Endometrium (tissue), 2 donors: ENCODE results near the gene IFNLR1.

Experiments used
- FAIRE-seq: peaks from 2 replicates; lab custom pipeline; 2012; peaks lifted over from hg19 to GRCh38; lab: Jason Lieb, UNC
- donor health status: control.
- donor health status: control.

Gene IFNLR1

DNA sequence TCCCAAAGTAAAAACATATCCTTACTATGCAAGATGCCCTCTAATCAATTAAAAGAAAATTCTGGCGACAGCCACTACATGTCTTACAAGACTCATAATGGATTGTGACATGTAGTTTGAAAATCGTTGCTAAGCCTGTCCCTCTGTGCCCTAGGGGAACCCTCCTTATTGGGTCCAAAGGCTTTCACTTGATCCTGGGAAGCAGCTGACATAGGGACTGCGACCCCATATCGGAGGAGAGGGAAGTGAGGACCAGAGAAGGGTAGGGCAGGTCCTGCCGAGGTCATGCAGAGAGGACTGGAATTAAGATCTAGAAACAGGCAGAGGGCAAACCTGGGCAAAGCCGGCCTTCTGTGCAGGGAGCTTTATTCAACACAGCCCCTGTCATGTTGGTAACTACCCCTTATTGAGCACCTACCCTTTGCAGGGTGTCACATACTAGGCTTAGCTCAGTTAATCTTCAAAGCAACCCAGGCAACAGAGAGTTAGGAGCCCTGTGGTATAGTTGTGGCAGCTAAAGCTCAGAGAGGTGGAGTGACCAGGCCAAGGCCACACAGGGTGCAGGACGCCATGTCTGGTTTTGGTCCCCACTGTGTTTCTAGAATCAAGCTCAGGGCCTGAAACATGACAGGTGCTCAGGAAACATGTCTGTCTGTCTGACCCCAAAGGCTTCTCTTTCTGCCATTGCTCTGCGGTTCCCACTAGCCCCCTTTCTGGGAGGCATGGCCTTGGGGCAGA is 18.4 kb upstream of the IFNLR1 start:
- no peak for FAIRE-seq

DNA sequence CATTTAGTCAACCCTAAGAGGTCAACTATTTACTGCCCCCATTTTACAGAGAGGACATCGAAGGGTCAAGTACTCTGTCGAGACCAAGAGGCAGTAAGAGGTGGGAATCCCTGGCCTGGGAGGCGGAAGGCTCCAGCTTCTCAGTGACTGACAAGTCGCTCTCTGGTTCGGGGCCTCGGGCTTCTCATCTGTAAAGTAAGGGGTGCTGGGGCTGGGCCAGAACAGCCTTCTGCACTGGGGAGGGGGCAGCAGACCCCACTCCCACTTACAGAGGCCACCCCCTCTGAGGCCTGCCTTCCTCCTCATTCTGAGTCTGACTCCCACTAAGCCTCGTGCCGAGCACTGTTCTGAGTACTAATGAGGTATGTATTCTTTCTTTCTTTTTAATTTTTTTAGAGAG is 17.0 kb upstream of the IFNLR1 start:
- no peak for FAIRE-seq

DNA sequence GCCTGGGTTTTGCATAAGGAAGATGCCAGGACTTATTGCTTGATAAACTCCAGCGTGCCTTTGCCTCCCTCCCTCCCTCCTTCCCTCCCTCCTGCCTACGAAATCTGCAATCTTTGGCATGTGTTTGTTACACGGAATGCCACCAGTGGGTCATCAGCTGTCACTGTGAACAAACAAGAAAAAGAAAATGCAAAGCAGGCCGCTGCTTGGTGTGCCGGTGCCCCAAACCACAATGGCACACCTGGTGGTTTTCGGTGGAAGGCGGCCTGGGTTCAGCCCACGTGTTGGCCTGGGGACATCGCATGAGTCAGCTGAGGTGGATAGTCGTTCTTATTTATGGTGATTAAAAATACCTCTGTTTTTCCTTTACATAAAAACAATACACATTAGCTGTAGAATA is 16.3 kb upstream of the IFNLR1 start:
- no peak for FAIRE-seq

DNA sequence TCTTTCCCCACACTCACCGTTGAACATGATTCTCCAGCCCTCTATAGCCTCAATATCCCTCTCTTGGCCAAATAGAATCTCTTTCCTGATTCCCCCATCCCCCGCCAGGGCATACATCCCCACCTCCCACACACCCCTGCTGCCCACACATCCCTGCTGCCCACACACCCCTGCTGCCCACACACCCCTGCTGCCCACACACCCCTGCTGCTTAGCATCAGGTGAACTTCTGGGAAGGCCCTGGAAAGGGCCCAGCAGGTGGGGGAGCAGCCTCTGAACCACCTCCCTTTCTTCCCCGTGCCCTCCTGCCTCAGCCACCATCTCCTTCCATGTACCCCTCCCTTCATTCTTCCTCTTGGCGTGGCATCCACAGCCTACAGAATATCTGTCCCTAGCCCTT is 15.9 kb upstream of the IFNLR1 start:
- no peak for FAIRE-seq

DNA sequence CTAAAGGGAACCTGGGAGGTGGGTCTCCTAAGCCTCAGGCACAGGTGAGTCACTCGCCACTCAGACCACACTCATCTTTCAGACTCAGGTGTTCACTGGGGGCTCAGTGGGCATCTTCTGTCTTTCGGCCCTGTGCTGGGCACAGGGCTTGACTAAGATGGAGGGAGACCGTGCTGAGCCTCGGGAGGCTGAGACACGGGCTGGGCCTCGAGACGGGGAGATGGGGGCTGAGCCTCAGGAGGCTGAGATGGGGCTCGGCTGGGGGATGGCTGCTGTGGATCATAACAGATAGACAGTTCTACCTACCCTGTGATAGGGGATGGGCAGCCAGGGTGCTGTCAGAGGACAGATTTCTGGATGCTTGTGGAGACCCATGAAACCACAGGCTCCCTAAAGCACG is 15.5 kb upstream of the IFNLR1 start:
- FAIRE-seq = no peak

DNA sequence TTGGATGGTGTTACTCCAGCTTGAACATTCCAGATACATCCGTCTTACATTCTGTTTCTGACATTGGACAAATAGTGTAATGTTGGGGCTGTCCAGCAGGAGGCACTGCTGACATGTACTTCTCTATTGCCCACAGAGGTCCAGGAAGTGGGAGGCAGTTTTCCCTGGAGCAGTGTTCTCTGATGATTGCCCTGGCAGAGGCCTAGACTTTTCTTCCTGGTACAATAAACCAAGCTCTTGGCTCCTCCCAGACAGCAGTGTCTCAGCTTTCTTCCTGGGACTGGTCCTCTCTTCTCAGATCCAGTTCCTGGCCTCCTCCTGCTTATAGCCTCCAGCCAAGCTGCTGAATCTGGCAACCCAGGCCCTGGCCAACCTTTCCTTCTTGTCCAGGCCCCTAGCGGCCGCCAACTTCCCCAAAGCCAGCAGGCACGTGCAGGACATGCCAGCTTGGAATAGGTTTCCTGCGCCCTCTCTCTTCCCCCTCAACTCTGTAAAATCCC is 14.9 kb upstream of the IFNLR1 start:
- no peak for FAIRE-seq

DNA sequence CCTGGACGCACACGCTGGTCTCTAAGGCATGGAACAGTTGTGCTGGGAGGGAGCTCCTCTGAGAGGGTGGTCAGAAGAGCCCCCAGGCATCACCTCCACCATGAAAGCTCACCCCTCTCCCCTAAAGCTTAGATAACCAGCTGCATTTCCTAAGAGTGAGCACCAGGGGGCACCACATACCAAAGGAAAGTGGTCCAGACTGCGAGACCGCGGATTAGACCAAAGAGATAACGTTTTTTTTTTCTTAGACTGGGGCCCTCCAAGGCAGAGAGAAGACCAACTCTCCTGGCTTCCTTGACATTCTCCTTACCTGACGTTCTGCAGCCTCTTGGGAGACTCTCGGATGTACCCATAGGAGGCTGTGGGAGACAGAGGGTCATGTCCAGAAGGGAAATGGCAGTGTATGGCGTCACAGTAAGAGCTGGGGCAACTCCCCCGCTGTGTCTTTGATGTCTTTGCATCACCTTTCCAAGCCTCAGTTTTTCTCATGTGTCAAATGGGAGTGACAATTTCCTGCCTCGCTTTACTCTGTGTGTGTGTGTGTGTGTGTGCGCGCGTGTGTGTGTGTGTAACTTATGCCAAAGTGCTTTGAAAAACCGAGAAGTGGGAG is 12.3 kb upstream of the IFNLR1 start:
- FAIRE-seq = no peak

DNA sequence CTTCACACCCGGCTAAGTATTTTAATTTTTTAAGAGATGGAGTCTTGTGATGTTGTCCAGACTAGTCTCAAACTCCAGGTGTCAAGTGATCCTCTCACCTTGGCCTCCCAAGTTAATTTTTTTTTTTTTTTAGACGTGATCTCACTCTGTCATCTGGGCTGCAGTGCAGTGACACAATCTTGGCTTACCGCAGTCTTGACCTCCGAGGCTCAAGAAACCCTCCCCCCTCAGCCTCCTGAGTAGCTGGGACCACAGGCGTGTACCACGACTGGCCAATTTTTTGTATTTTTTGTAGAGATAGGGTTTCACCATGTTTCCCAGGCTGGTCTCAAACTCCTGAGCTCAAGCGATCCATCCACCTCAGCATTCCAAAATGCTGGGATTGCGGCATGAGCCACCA is 11.7 kb upstream of the IFNLR1 start:
- FAIRE-seq = no peak

DNA sequence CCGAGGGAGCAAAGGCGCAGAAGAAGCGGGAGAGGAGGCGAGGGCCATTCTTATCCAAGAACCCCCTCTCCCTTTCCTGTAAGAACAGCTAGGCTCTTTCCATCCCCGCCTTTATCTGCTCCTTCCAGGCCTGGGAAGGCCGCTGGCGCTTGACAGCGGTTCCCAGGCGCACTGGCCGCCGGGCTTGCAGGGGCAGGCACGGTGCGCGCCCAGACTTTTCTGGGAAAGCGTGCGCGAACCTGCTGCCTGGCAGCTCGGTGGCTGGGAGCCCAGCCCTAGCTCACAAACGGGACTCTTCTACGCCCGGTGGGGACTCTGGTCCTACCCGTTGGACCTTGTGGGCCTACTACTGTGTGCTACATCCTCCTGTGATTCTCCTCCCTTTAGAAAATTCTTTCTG is 8.8 kb upstream of the IFNLR1 start:
- FAIRE-seq = no peak

DNA sequence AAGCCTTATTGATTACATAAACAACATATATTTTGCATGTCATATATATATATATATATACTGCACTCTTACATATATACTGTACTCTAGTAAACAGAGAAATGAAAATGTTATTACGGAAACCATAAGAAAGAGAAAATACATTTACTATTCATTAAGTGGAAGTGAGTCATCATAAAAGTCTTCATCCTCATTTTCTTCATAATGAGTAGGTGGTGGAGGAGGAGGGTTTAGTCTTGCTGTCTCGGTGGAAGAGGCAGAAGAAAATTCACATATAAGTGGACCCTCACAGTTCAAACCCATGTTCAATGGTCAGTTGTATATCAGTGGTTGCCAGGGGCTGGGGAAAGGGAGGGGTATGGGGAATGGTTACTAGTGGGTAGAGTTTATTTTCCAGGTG is 8.0 kb upstream of the IFNLR1 start:
- no peak for FAIRE-seq

DNA sequence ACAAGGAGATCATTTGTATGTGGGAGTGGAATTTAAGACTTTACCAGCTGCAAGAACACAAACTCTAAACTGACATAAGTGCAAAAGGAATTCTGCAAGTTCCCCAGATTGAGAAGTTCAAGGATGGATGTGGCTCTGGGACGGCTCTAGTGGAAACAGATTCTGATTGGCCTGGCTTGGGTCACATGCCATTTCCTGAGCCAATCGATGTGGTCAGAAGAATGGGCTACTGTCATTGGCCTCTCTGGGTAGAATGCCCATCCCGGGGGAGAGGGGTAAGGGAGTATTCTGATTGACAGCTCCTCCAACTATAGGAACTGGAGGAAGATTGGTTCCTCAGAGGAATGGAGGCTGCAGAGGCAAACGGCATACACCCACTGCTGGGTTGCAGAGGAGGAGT is 6.0 kb upstream of the IFNLR1 start:
- no peak for FAIRE-seq

DNA sequence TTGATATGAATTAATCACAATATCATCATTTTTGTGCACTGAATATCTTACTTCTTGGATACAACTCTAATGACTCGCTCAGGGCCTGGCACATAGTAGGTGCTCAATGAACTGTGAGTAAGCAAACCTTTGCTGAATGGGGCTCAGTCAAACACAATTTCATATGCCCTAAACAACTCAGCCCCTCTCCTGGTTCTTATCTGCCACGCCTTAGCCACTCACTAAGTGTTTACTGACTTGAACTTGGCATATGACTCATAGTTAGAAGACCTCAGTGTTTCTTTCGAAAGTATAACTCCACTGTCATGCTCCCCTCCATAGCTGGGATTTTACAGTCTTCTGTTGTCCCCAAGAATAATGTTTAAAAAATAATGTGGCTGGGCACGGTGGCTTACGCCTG is 4.8 kb upstream of the IFNLR1 start:
- no peak for FAIRE-seq

DNA sequence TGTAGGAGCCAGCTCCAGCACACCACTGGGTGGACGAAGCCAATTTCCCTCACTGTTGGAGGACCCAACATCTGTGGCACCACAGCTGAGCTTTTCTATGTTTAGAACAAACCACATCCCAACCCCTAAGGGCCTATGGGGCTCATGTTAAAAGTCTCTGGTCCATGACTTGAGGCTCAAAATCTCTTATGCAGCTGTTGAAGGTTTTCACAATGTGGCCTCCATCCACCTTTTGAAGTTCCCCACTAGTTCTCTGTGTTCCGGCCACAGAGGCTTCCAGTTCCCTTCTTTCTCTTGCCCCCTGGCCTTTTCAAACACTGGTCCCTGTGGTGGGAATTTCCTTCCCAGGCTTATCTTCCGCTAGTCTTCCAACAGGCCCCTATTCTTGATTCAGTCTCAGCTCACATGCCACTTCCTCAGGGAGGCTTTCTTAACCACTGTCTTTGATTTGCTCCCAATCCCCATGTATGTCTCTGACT is 3.9 kb upstream of the IFNLR1 start:
- no peak for FAIRE-seq

DNA sequence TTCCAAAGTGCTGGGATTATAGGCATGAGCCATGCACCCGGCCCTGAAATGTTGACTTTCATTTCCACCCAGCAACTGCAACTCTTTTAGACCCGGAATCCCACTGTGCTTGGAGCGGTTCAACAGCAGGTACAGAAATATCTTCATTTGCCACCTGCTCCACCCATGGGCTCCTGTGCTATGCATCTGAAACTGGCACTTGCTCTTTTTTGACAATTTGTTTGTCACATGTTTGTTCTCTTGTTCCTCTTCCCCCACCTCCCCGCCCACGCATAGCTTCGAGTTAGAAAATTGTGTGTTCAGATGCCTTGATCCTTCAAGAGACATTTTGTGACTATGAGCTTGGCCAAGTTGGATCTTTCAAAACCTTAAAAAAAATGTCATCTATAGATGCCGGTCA is 2.4 kb upstream of the IFNLR1 start:
- no peak for FAIRE-seq

DNA sequence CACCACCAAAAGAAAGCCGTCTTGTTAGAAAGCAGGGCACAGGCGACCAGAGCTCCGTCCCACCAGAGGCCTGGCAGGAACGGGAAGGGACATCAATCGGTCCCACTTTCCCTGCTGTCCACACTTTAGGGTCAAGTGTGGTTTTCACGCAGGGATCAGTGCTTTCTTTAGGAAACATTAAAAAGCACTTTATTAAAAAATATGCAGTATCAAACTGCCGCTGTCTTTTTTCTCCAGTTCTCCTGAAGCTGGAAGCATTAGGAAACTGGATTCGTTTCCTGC is 437 bp downstream of the IFNLR1 start:
- FAIRE-seq = no peak

DNA sequence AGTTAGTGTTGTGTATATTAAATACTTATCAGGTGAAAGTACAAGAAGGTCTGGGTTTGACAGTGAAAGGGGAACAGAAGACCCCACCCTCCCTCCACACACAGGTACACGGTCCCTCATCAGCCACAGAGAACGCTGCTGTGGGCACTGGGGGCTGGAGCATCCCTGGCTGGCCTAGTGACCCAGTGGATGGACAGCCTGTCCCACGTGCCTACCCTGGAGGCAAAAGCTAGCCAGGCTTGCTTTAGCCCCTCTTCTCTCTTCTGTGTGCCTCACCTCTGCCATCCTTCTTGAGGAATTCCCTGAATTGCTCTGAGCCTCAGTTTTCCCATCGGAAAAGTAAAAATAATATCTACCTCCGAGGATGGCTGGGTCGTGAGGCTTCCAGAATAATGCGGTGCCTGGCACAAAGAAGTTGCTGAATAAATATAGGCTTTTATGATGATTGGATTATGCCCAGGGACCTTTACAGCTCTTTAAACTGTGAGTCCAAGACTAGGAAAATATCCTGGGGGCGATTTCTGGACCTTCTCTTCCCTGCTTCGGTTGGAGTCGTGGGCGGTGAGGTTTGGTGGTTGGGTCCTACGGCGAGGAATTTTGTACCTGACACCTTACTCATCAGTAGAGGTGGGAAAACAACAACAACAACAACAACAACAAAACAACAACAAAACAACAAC is 918 bp downstream of the IFNLR1 start:
- FAIRE-seq = no peak

DNA sequence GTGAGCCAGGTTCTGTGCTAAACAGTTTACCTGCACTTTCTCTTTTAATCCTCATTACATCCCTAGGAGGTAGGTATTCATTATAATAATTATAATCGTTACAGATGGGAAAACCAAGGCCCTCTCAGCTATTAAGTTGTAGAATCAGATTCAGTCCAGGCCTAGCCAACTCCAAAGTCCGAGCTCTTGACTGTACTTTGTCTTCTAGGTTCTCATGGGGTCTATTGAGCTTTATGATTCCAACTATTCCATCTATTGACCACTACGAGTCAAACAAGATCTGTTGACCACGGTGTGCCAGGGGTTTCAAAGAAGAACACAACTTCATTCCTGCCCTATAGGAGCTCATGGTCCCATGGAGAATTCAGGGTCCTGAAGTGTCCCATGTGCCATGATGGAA is 2.0 kb downstream of the IFNLR1 start:
- FAIRE-seq = no peak

DNA sequence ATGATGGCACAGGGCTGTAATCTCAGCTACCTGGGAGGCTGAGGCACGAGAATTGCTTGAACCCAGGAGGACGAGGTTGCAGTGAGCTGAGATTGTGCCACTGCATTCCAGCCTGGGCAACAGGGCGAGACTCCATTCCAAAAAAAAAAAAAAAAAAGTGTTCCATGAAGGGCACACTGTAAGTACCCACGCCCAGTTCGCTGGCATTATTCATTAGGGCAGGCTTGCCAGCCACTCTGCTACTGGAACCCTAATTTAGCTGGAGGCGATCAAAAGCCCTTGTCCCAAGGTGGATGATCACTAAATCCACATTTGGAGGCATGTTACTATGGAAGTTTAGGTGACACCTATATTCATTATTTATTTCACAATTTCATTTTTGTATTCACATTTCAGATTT is 5.0 kb downstream of the IFNLR1 start:
- FAIRE-seq = no peak

DNA sequence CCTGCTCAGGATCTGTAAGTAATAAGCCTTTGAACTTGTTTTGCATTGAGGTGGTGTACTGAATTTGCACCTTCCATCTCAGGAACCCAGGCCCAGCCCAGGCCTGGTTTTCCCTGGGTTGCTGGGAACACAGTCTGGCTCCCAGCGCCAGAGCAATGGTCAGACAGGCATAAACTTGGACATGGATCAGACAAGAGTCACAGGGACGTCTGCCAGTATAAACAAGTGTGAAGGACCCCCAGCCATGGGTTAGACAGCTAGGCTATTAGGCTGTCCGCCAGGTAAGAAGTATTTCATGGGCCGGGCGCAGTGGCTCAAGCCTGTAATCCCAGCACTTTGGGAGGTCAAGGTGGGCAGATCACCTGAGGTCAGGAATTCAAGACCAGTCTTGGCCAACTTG is 5.5 kb downstream of the IFNLR1 start:
- no peak for FAIRE-seq

DNA sequence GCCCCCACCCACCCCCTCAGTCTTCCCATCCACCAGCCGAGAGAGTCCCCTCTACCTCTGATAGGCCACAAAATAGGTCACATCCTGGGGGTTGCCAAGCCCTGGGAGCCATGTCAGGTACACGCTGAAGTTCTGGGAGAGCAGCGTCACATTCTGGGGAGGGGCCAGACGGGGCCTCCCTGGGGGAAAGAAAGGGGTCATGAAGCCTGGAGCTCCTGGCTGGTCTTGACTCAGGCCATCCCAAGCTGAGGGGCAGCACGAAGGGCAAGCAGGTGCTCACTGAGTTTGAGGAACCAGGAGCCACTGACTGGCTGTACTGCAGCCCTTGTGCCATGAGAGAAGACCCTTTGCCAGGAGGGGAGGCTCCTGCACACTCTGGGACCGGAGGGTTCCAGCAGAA is 6.4 kb downstream of the IFNLR1 start:
- no peak for FAIRE-seq

DNA sequence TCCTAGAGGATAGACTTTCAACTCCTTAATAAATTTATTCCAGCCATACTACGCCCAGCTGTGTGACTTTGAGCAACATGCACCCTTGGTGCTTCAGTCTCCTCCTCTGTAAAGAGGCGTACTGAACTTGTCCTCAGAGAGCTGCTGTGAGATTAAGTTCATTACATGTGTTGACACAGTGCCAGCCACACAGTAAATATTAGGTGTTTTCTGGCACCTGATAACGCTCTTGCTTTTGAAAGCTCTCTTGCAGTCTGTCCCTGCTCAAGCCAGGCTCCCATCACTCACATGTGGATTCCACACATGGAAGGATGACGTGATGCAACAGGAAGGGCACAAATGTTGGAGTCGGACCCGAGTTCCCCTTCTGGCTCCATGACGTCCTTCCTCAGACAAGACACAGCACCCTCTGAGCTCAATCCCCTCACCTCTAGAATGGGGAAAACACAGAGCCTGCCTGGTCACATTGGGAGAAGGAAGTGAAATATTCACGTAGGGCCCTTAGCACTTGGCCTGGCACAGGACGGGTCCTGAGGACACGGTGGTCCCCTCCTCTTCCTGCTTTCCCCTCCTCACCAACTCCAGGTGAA is 7.7 kb downstream of the IFNLR1 start:
- FAIRE-seq = no peak

DNA sequence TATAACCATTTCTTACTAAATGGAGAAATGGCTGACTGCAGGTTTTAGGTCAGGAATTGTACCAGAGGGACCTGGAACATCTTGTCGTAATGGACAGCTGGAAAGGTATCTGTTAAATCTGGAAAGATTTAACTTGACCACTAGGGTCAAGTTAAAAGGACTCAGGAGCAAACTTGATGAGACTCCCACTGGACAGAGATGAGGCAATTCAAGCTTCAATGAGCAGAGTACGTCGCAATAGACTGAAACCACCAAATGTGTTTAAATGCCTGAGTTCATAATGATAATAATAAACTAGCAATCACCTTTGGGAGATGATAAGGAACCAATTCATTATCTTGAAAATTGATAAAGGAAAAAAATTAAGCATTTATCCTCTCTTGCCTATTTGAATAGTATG is 8.7 kb downstream of the IFNLR1 start:
- no peak for FAIRE-seq

DNA sequence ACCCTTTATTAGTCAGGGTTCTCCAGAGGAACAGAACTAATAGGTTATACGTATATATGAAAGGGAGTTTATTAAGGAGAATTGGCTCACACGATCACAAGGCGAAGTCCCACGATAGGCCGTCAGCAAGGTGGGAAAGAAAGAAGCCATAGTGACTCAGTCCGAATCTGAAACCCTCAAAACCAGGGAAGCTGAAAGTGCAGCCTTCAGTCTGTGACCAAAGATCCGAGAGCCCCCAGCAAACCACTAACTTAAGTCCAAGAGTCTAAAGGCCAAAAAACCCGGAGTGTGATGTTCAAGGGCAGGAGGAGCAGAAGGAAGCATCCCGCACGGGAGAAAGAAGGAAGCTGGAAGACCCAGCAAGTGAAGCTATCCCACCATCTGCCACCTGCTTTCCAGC is 9.9 kb downstream of the IFNLR1 start:
- FAIRE-seq = no peak
